Muscle layer of colon (tissue), 2 donors: ENCODE data around the gene AKT3.
A peak's percentile ranks its signal among the peaks of the same experiment; 100 is the strongest.

ENCODE experiments used
- H3K27ac ChIP-seq: one replicate; pipeline ENCODE4 v1.7.0; 2013; ENCODE audit warnings: low read depth, mild to moderate bottlenecking, low read length, moderate library complexity
- H3K27me3 ChIP-seq, 2 donors: one replicate each; pipeline ENCODE4 v1.7.0; 2013; ENCODE audit warnings: low read length in 2 of 2, mild to moderate bottlenecking in 2 of 2; ENCODE audit not compliant: insufficient read depth in 2 of 2, control insufficient read depth in 1 of 2
- H3K36me3 ChIP-seq: one replicate; pipeline ENCODE4 v1.7.0; 2013; ENCODE audit warnings: mild to moderate bottlenecking, low read length; ENCODE audit not compliant: insufficient read depth
- H3K4me1 ChIP-seq: one replicate; pipeline ENCODE4 v1.7.0; 2013; ENCODE audit warnings: mild to moderate bottlenecking, low read length; ENCODE audit not compliant: insufficient read depth
- H3K4me3 ChIP-seq, 2 donors: one replicate each; pipeline ENCODE4 v1.7.0; 2013; ENCODE audit warnings: low read length in 2 of 2, low read depth in 1 of 2, mild to moderate bottlenecking in 1 of 2, moderate library complexity in 1 of 2
- H3K9ac ChIP-seq: one replicate; pipeline ENCODE4 v1.7.0; 2013; ENCODE audit warnings: low read length
- H3K9me3 ChIP-seq: one replicate; pipeline ENCODE4 v1.7.0; 2013; ENCODE audit warnings: mild to moderate bottlenecking, low read length
- donor health status: abdominal sarcoma.
- donor health status: Adenocarcinoma of cecum.

Gene AKT3

DNA sequence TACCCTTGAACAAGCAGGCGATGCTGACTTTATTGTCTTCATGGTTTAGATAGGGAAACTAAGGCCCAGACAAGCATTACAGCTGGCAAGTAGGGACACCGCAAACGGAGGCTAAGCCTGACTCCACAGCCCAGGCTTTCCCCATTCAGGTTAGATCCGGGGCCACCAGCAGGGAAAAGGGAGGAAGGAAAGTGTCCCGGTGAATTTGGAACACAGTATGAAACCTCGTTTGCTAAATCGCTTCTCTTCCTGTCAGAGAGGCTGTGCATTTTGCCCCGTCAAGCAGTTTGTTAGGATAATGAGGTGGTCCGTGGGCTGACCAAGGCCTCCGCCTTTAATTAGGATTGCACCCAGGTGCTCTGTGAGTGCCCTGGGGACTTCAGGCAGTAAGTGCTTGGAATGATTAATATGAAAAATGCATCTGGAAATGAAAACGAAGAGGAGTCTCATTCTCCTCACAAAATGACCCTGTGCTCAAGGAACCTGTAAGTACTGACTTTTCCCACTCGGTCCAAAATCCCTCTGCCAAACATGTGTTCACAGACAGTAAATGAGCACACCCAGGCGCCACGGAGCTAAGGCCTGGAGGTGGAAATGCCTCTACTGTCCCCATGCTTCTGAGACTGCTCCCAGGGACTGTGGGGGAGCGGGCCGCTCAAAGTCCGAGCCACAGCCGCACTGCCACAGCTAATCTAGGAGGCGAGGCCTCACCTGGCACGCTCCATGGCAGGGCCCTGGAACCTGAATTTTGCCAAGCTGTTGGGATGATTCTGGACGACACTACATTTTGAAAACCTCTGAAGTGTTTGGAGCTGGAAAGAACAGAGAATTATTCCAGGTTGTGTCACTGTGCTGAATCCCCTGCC, 360.1 kb downstream of the AKT3 start:
- Histone ChIP-seq H3K4me3 (no peak overlapping the region), H3K27me3 (no peaks in the 10 kb centered on the region), H3K36me3 (no peaks in the 10 kb centered on the region), H3K27ac (no peak overlapping the region), H3K9me3 (no peaks in the 10 kb centered on the region), H3K4me1 (peaks cover 11% of the 10 kb centered on the region), H3K9ac (no peak overlapping the region)

DNA sequence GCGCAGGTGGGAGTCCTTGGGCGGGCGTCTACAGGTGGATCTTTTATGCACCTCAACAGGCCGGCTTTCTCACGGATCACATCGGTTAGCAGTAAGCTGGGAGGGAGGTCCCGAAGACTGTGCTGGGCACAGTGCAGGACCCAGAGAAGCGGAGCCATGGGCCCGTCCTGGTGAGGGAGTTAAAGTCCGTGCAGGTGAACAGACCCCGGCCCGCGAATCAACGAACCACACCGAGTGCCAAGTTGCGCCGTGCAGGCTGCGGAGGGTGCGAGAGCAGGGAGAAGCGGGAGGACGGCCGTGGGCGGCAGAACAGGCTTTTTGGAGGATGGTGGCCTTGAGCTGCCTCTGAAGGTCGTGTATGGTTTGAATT, 360.9 kb downstream of the AKT3 start:
- Histone ChIP-seq H3K9me3 (no peaks in the 10 kb centered on the region), H3K27ac (no peak overlapping the region), H3K4me1 (peaks cover 11% of the 10 kb centered on the region), H3K4me3 (no peak overlapping the region), H3K36me3 (no peaks in the 10 kb centered on the region), H3K27me3 (no peaks in the 10 kb centered on the region), H3K9ac (no peak overlapping the region)

DNA sequence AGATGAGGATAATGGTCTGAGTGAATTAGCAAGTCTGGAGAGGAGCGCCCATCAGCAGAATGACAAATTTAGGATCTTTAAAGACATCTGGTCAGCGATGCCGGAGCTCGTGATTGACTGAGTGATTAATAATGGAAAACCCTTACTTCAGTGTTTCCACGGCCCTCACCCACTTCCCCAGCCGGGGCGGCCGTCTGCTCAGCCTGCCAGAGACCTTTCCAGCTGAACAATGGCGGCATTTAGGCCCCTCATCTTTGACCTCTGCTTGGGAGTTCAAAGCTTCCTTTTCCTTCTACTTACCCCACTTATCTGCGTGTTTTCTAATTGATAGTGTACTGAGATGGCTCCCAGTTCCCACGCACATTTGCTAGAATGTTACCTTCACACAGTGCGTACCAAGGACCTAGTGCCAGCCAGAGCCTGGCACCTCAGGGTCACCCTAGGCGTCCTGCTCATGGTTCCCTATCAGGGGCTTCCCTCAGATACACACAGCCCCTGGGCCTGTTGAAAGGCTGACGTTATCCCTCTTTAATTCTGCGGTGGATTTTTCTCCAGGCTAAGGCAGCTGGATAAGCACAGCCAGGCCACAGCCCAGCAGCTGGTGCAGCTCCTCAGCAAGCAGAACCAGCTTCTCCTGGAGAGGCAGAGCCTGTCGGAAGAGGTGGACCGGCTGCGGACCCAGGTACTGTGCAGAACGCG, 361.4 kb downstream of the AKT3 start:
- Histone ChIP-seq H3K9ac (no peak overlapping the region), H3K9me3 (no peaks in the 10 kb centered on the region), H3K4me1 (peaks cover 11% of the 10 kb centered on the region), H3K27ac (no peak overlapping the region), H3K4me3 (no peak overlapping the region), H3K27me3 (no peaks in the 10 kb centered on the region), H3K36me3 (no peaks in the 10 kb centered on the region)

DNA sequence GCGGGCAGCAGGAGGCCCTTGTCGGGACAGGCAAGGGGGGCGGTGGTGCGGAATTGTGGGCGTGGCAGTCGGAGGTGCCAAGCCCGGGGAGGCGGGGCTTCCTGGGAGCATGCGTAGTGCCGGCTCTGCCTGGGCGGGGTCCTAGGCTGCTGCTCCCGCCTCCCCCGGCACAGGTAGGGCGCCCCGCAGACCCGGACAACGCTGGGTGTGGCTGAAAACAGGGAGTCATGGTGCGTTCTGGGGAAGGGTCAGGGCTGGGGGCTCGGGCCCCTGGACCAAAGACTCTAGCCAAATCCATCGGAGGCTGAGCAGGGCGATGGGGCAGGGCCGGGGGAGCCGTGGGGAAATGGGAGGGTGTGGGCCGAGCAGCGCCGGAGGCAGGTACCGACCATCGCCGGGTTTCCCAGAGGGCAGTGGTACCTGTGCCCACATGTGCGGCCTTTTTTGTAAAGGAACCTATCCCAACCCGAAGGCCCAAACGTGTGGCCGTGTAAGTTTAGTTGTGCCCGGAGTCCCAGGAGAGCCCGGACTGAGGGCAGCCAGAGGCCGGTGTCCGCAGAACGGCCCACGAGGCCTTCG, 362.3 kb downstream of the AKT3 start:
- Histone ChIP-seq H3K4me3 (no peak overlapping the region), H3K9me3 (no peaks in the 10 kb centered on the region), H3K27ac (no peak overlapping the region), H3K27me3 (no peaks in the 10 kb centered on the region), H3K36me3 (no peaks in the 10 kb centered on the region), H3K9ac (no peak overlapping the region), H3K4me1 (peaks cover 12% of the 10 kb centered on the region)

DNA sequence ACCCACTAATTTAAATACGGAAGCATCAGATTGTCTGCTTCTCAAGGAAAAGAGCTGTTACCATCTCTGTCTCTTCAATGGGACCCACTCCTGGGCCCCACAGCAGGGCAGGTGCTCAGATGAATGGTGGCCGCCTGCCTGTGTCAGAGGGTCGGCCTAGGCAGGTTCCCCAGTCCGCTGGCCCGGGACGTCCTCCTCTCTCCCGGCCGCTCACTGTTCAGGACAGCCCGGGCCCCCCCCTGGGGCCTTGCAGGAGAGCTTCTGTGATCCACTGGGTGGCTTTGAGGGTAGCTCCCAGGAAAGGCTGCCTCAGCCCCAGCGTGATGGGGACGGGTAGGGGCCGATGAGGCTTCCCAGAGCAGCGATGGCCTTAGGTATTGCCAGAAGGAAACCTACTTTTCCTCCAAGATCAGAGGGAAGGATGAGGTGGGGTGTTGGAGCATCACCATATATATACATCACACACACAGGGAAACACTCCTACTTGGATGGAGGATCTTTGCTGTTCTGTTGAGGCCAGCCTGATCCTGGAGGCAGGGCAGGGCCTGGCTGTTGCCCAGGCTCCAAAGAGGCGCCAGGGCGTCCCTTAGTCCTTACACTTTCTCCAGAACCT, 362.9 kb downstream of the AKT3 start:
- Histone ChIP-seq H3K36me3 (no peaks in the 10 kb centered on the region), H3K4me3 (no peak overlapping the region), H3K9me3 (no peaks in the 10 kb centered on the region), H3K27me3 (no peaks in the 10 kb centered on the region), H3K9ac (no peak overlapping the region), H3K4me1 (peaks cover 18% of the 10 kb centered on the region), H3K27ac (no peak overlapping the region)

DNA sequence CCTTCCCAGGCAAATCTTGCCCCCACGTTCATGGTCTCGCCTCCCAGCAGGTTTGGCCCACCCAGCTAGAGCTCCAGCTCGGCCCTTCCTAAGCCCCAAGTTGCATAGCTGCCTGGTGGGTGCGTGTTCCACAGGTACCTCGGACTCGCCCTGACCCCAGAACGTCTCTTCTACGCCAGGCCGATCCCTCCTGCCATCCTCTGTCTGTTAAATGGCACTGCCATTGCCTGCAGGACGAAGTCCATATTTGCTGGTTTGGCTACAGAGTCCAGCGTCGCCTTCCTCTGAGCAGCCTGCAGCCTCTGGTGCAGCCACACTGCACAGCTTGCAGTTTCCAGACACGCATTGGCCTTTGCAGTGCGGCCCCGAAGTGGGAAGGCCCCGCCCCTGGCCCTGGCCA, 366.1 kb downstream of the AKT3 start:
- Histone ChIP-seq H3K9ac (no peak overlapping the region), H3K9me3 (no peaks in the 10 kb centered on the region), H3K27ac (no peak overlapping the region), H3K4me1 (peaks cover 9% of the 10 kb centered on the region), H3K36me3 (no peaks in the 10 kb centered on the region), H3K4me3 (no peak overlapping the region), H3K27me3 (no peaks in the 10 kb centered on the region)

DNA sequence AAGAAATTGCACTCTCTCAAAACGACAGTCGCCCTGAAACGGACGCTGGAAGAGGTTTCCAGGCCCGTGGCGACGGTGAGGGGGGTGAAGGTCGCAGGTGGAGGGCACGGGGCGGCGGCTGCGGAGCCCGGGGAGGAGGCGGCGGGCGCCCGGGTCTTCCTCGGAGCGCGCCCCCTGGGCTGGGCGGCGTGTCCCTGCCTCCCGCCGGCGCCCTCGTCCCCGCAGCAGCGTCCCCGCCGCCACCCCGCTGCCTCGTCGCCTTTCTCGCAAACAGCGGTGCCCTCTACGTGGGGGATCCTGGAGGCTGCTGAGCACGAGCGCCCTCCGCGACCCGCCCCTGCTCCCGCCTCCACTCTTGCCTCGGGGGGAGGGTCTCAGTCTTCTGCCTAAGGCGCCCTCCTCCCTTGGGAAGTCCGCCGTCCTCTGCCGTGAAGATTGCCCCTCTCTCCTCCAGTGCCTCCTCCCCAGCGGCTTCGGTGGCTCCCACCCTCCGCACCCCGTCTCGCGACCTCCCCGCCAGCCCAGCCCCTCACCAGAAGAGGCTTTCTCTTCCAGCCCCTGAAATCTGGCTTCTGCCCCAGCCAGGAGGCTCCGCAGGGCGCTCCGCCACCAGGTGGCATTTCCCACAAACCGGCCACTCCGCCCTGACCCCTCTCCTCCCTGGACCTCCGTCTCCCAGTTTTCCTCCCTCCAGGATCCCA, 366.8 kb downstream of the AKT3 start:
- Histone ChIP-seq H3K4me1 (peaks cover 9% of the 10 kb centered on the region), H3K9ac (no peak overlapping the region), H3K36me3 (no peaks in the 10 kb centered on the region), H3K4me3 (peak overlapping the region; percentile 48 to 59), H3K9me3 (no peaks in the 10 kb centered on the region), H3K27me3 (no peaks in the 10 kb centered on the region), H3K27ac (no peak overlapping the region)

DNA sequence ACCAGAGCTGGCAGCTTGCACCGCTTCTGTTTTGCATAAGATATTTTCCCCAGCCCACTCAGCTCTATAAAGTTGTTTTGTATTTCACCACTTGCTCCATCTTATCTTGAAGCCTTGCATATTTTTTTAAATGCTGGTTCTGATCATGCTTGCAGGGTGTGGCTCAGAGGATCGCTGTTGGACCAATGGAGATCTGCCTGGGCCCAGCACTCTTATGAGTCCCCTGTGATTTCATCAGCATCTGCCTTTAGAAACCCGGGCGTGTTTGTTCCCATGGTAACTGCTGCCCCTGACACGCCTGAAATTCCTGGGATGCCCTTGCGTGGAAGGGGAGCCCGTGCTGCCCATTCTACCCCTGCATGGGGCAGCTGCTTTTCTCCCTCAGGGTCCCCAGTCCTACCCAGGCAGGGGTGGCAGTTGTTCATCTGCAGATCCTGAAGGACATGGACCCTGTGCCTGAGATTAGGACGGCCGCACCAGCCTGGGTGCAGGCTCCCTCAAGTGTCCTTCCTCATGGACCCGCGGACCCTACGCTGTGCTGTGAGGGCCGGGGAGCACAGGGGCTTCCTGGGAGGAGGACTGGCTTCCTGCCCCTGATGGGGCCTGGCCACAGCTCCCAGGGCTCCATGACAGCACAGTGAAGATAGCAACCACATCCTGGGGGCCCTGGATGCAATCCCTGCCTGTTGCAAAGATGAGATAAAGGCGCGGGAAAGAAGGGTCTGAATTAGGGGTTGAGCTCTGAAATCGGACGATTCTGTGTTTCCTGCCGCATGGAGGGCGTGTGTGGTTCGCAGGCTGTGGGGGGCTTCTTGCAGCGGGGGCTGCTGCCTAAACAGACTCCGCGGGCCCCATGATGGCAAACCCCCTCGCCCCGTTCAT, 367.7 kb downstream of the AKT3 start:
- Histone ChIP-seq H3K27ac (no peak overlapping the region), H3K36me3 (no peaks in the 10 kb centered on the region), H3K4me1 (peaks cover 9% of the 10 kb centered on the region), H3K9me3 (no peaks in the 10 kb centered on the region), H3K4me3 (peak overlapping the region; percentile 48 to 59), H3K27me3 (no peaks in the 10 kb centered on the region), H3K9ac (no peak overlapping the region)

DNA sequence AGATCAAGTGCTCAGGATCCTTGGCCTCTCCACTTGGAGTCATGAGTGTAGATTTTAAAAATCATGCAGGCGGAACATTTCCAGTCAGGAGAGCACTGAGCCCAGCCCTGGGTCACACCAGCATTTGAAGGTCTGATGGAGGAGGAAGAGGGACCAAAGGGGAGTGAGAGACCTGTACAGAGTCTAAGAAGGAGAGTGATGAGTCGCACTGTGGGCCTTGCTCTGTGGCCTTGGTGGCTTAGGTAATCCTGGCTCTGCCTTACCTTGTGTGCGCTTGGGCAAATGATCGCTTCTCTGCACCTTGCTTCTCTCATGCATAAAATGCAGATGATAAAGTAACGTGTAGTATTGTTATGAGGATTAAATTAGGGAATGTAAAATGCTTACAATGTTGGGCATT, 368.9 kb downstream of the AKT3 start:
- Histone ChIP-seq H3K9ac (no peak overlapping the region), H3K36me3 (no peaks in the 10 kb centered on the region), H3K4me3 (no peak overlapping the region), H3K9me3 (no peaks in the 10 kb centered on the region), H3K27me3 (no peaks in the 10 kb centered on the region), H3K27ac (no peak overlapping the region), H3K4me1 (peaks cover 9% of the 10 kb centered on the region)

DNA sequence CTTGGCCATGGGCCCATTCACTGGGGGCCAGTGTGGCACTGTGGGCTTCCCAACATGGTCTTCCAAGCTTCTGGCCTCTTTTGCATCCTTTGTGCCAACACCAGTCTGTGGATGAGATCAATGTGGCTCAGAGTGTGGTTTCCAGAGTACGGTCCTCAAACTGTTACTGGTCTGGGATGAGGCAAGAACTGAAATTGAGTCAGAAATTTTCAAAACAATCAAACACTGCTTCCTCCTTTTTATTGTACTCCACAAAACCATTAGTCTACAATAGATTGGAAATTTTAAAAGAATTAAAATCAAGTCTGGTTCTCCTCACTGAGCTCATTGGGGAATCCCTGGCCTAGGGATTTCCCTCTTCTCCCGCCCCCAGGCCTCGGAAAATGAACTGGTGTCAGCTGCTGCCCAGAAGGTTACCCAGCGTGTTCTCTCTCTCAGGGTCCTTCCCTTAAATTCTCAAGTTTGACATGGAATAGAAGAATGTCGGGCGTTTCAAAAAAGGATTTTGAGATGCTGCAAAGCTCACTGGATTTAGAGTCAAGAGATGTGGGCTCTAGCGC, 372.2 kb downstream of the AKT3 start:
- Histone ChIP-seq H3K36me3 (no peaks in the 10 kb centered on the region), H3K27me3 (no peaks in the 10 kb centered on the region), H3K4me1 (peaks cover 15% of the 10 kb centered on the region), H3K9ac (no peak overlapping the region), H3K4me3 (no peak overlapping the region), H3K9me3 (no peaks in the 10 kb centered on the region), H3K27ac (no peak overlapping the region)
